ENCODE measurements around the gene TRIP4.

- TF ChIP-seq TAF1 (IDR thresholded peaks at IDR 0.05; ENCODE audit: low read depth) (no peak), MAX (IDR thresholded peaks at IDR 0.05) (no peak), NFIC (IDR thresholded peaks at IDR 0.05) (no peak), REST (IDR thresholded peaks at IDR 0.05; ENCODE audit: low read depth) (no peak), FOXM1 (IDR thresholded peaks at IDR 0.05; ENCODE audit: borderline replicate concordance, low read depth) (no peak)
Measured at GRCh38 chr15:64443016-64443415, 55.4 kb downstream of the TRIP4 start.

Measured in Ishikawa (cell line).